Central memory CD8-positive, alpha-beta T cell (primary cell): Measurements from ENCODE around the gene BABAM2.

Source experiments
- ATAC-seq: fragments of 150-1000 bp; cut with Tn5 transposase; replicated peaks from 2 replicates; pipeline ENCODE4 v1.10.0; 2022; ENCODE audit warnings: mild to moderate bottlenecking, moderate FRiP score, moderate number of reproducible peaks; ENCODE audit not compliant: poor library complexity, severe bottlenecking; ENCODE audit errors: extremely low read depth
- DNase-seq, 2 donors: peaks; one replicate each; pipeline ENCODE4 v3.0.0; 2021; ENCODE audit warnings: low spot score in 2 of 2
- H3K27ac Mint-ChIP-seq: one replicate; pipeline ENCODE4 v1.8.0; 2022; ENCODE audit warnings: low read depth, mild to moderate bottlenecking, moderate library complexity, mixed read lengths
- H3K27me3 Mint-ChIP-seq: one replicate; pipeline ENCODE4 v1.8.0; 2022; ENCODE audit warnings: mixed read lengths
- H3K36me3 Mint-ChIP-seq: one replicate; pipeline ENCODE4 v1.8.0; 2022; ENCODE audit warnings: mild to moderate bottlenecking, moderate library complexity, mixed read lengths; ENCODE audit not compliant: insufficient read depth
- H3K4me1 Mint-ChIP-seq: one replicate; pipeline ENCODE4 v1.8.0; 2022; ENCODE audit warnings: mixed read lengths
- H3K4me3 Mint-ChIP-seq: one replicate; pipeline ENCODE4 v1.8.0; 2022; ENCODE audit warnings: mild to moderate bottlenecking, moderate library complexity, mixed read lengths
- H3K9me3 Mint-ChIP-seq: one replicate; pipeline ENCODE4 v1.8.0; 2022; ENCODE audit warnings: mixed read lengths

Gene BABAM2

DNA sequence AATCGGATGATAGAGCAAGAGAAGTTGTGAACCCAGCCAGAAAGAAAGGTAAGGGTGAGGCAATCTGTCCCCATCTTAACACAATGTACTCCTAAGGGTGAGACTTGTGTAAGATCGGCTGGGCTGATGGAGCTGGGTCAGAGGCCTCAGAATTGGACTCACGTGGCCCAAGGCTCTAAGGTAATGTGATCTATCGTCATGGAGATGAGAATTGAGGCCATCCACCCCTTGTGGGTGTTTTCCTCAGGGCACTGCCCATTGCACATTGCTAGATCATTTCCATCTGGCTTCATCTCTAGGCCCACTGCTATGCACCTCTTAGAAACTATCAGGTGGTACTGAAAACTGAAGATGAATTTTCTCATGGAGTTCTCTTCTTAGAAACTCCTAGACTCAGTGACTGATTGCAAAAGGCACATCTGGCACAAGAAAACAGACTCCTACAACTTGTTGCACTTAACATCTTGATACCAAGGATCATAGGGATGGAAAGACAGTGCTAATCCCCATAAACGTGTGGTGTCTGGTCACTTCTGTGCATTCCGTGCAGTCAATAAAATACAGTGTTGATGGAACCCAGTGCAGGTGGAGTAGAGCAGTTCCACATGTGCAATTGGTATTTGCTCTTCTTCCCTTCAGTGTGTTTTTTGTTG is 273.2 kb downstream of the BABAM2 start:
- Mint-ChIP-seq H3K27me3 (no peaks in the 10 kb centered on the region), H3K4me1 (no peaks in the 10 kb centered on the region), H3K36me3 (peaks cover 4% of the 10 kb centered on the region), H3K27ac (no peak overlapping the region), H3K4me3 (no peak overlapping the region), H3K9me3 (no peaks in the 10 kb centered on the region)
- no peak for DNase-seq
- no peak for ATAC-seq

DNA sequence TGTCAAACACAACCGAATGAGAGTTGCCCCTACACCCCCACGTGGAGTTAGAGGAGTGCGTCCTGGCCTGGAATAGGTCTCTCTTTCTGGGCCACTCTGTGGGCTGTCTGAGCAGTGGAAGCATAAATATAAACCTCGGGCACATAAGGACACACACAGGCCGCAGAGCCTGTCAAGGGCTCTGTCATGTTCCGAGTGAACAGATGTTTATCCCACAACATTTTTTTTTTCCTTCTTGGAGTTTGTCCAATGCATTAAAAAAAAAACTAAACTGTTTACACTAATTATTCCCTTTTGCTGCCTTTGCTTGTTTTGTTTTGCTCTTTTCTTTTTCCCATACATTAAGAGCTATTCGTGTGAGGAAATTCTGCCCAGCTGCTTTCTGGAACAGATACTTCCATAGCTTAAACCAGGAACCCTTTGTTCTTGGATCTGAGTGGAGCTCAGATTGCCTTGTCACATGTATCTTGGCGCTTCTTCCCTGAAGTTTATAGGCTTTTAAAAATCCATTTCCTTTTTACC is 273.8 kb downstream of the BABAM2 start:
- H3K4me1 Mint-ChIP-seq, result no peaks in the 10 kb centered on the region
- peaks cover 4% of the 10 kb centered on the region for H3K36me3 Mint-ChIP-seq
- H3K27me3 Mint-ChIP-seq, result no peaks in the 10 kb centered on the region
- H3K9me3 Mint-ChIP-seq, result no peaks in the 10 kb centered on the region
- H3K27ac Mint-ChIP-seq, result no peak overlapping the region
- no peak overlapping the region for H3K4me3 Mint-ChIP-seq
- ATAC-seq (no peak), DNase-seq (no peak)

DNA sequence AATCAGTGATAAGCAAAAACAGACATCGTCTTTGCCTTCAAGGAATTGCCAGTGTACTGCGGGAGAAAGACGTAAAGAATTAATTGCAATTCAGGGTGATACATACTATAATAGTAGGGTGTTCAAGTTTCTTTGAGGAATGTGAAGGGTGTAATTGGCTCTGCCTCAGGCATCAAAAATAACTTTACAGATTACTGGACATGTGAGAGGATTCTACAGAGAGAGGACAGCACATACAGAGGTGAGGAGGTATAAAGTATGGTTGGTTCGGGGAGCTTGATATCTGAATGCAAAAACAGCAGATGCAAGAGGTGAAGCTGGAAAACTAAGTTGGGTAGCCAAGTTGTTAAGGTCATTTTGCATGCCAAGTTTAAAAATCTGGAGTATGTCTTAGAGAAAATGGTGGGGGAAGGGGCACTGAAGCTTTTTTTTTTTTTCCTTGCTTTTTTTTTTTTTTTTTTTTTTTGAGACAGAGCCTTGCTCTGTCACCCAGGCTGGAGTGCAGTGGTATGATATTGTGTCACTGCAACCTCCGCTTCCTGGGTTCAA is 274.6 kb downstream of the BABAM2 start:
- Mint-ChIP-seq H3K27me3 (no peaks in the 10 kb centered on the region), H3K4me3 (no peak overlapping the region), H3K4me1 (no peaks in the 10 kb centered on the region), H3K9me3 (no peaks in the 10 kb centered on the region), H3K36me3 (peaks cover 4% of the 10 kb centered on the region), H3K27ac (no peak overlapping the region)
- ATAC-seq (no peak), DNase-seq (no peak)

DNA sequence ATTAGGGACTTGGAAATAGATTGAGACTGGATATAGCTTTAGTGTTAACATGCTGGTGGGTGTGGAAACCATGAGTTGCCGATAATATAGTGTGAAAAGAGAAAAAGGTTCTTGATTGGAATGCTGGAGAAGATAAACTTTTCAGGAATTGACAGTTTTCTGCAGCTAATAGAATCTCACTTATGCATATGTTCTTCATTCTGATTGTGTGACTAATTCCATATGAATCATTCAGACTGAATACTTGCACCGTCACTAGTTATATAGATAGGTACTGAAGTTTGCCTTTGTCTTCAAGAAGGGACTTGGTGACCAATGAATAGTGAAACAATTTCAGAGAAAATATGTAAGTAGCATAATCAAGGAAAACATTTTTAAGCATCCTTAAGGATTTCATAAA is 276.4 kb downstream of the BABAM2 start:
- DNase-seq (no peak), ATAC-seq (no peak)
- no peaks in the 10 kb centered on the region for H3K27me3 Mint-ChIP-seq
- H3K9me3 Mint-ChIP-seq, result no peaks in the 10 kb centered on the region
- no peak overlapping the region for H3K27ac Mint-ChIP-seq
- H3K36me3 Mint-ChIP-seq, result peaks cover 2% of the 10 kb centered on the region
- no peaks in the 10 kb centered on the region for H3K4me1 Mint-ChIP-seq
- no peak overlapping the region for H3K4me3 Mint-ChIP-seq

DNA sequence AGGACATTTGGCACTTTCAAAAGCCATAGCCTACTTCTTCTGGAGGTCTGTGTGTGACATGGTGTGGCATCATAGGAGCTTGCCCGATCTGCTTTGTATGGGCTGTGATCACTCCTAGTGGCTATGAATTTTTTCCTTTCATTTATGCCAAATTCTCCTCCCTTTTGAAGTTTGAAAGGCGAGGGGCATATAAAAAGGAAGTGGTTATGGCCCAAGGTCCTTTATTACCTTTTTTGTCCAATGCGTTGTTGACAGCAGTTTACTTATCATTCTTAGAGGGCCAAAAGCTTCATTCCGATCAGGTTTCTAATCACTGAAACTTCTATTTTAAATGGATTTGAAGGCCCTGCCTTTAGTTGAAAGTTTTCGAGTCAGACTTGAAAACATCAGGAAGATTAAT is 277.8 kb downstream of the BABAM2 start:
- no peak for ATAC-seq
- Mint-ChIP-seq H3K27ac (no peak overlapping the region), H3K4me1 (no peaks in the 10 kb centered on the region), H3K4me3 (no peak overlapping the region), H3K36me3 (peaks cover 2% of the 10 kb centered on the region), H3K9me3 (no peaks in the 10 kb centered on the region), H3K27me3 (no peaks in the 10 kb centered on the region)
- no peak for DNase-seq

DNA sequence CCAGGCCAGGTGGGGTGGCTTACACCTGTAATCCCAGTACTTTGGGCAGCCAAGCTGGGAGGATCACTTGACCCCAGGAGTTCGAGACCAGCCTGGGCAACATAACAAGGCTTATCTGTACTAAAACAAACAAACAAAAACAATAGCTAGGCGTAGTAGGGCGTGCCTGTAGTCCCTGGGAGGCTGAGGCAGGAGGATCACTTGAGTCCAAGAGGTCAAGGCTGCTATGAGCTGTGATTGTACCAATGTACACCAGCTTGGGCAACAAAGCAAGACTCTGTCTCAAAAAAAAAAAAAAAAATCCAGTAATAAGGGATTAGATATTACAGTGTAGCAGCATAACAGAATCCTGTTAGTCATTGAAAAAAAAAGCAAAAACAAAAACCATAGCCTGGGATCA is 279.0 kb downstream of the BABAM2 start:
- Mint-ChIP-seq H3K4me3 (no peak overlapping the region), H3K27me3 (no peaks in the 10 kb centered on the region), H3K9me3 (no peaks in the 10 kb centered on the region), H3K27ac (peak overlapping the region; percentile 38), H3K36me3 (peaks cover 2% of the 10 kb centered on the region), H3K4me1 (no peaks in the 10 kb centered on the region)
- no peak for DNase-seq
- ATAC-seq, result no peak

DNA sequence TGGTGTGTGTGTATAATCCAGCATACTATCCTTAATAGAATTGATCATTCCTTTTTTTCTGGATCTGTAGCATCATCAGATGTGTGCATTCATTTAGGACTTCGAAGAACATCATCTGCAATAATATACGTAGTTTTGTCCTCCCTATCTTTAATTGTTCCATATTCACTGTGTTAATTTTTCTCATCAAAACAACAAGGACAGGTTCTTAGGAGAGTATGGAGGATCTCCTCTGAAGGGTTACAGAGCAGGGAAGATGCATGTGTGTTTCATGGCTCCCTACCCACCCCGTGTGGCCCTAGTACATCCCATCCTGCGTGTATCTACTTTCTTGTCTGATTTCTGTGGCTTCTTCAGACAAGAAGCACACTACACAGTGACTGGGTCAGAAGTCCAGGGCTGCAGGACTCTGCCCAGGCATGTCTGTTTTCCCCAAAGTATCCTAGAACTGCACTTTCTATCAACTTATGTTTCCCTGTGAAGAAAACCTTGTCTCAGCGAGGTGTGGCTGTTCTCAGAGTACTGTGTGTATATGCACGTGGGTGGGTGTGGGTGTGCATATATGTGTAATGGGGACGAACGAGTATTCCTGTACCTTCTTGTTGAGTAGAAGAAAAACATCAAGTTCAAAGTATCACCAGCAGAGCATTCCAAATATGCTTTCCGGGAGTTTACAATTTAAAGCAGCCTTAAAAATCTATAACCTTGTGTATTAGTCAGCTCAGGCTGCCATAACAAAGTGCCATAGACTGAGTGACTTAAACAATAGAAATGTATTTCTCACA is 281.8 kb downstream of the BABAM2 start:
- DNase-seq, result no peak
- no peaks in the 10 kb centered on the region for H3K27me3 Mint-ChIP-seq
- H3K9me3 Mint-ChIP-seq, result peaks cover 3% of the 10 kb centered on the region
- ATAC-seq, result no peak
- peaks cover 1% of the 10 kb centered on the region for H3K36me3 Mint-ChIP-seq
- H3K4me1 Mint-ChIP-seq, result no peaks in the 10 kb centered on the region
- H3K4me3 Mint-ChIP-seq, result no peak overlapping the region
- peak overlapping the region; percentile 27 for H3K27ac Mint-ChIP-seq

DNA sequence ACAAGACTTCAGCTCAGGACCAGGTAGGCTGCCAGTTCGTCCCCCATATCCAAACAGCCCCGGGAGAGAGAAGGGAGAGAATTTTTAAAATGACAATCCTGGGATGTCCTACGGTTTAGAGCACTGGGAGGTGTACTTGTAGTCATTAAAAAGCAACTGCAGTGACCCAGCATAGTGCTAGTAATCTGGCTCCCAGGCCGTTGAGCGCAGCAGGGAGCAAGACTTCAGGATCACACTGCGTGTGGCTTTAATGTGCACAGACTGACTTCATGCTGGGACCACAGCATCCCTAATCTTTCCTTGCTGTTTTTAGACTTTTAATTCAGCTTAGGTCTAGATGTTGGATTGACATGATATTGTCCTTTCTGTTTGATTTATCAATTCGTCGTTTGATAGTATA is 282.8 kb downstream of the BABAM2 start:
- Mint-ChIP-seq H3K27ac (no peak overlapping the region), H3K36me3 (peaks cover 1% of the 10 kb centered on the region), H3K27me3 (no peaks in the 10 kb centered on the region), H3K4me3 (no peak overlapping the region), H3K9me3 (peaks cover 7% of the 10 kb centered on the region), H3K4me1 (no peaks in the 10 kb centered on the region)
- ATAC-seq (no peak), DNase-seq (no peak)

DNA sequence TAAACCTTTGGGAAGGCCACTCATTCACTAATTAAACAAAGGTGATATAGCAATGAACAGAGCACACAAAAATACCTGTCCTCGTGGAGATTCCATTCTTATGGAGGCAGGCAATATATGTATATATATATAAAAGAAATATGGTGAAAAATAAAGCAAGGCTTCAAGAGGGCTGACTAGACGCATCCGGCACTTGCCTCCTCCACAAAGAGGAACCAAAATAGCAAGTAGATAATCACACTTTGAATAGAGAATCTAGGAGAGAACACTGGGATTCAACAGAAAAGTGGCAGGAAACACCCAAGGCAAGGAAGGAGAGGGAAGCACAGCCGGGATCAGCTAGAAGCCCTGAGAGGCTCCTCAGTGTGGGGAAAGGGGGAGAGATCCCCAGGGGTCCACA is 283.7 kb downstream of the BABAM2 start:
- H3K27me3 Mint-ChIP-seq, result no peaks in the 10 kb centered on the region
- no peak for ATAC-seq
- H3K9me3 Mint-ChIP-seq, result peaks cover 7% of the 10 kb centered on the region
- no peaks in the 10 kb centered on the region for H3K4me1 Mint-ChIP-seq
- H3K4me3 Mint-ChIP-seq, result no peak overlapping the region
- DNase-seq, result no peak
- no peak overlapping the region for H3K27ac Mint-ChIP-seq
- peaks cover 1% of the 10 kb centered on the region for H3K36me3 Mint-ChIP-seq

DNA sequence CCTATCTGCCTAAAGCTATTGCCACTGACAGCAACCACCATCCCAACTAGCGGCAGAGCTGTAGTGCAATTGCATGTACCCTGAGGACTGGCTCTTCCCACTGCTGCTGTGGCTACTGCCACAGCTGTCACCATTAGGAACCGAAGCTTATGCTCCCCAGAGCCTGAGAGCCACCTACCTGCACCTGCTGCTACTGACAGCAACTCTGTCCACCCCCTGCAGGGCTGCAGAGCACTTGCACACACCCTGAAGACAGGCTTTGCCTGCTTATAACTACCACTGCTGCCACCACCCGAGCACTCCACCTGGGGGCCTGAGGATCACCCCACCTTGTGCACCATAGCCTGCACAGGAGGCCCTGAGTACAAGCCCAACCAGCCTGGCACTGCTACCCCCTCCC is 284.5 kb downstream of the BABAM2 start:
- H3K4me3 Mint-ChIP-seq, result no peak overlapping the region
- ATAC-seq (no peak), DNase-seq (no peak)
- H3K9me3 Mint-ChIP-seq, result peaks cover 7% of the 10 kb centered on the region
- H3K36me3 Mint-ChIP-seq, result peaks cover 1% of the 10 kb centered on the region
- H3K4me1 Mint-ChIP-seq, result no peaks in the 10 kb centered on the region
- no peak overlapping the region for H3K27ac Mint-ChIP-seq
- no peaks in the 10 kb centered on the region for H3K27me3 Mint-ChIP-seq

DNA sequence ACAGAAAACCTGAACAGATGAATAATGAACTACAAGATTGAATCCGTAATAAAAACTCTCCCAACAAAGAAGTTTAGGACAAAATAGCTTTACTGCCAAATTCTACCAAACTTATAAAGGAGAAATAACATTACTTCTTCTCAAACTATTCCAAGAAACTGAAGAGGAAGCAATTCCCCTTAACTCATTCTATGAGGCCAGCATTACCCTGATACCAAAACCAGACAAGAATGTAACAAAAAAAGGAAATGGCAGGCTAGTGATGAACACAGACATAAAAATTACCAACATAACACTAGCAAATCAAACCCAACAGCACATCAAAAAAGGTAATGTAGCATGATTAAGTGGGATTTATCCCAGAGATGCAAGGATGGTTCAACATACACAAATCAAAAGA is 288.4 kb downstream of the BABAM2 start:
- ATAC-seq (no peak), DNase-seq (no peak)
- no peaks in the 10 kb centered on the region for H3K4me1 Mint-ChIP-seq
- H3K4me3 Mint-ChIP-seq, result no peak overlapping the region
- H3K27me3 Mint-ChIP-seq, result no peaks in the 10 kb centered on the region
- no peak overlapping the region for H3K27ac Mint-ChIP-seq
- peaks cover 1% of the 10 kb centered on the region for H3K36me3 Mint-ChIP-seq
- peaks cover 7% of the 10 kb centered on the region for H3K9me3 Mint-ChIP-seq

DNA sequence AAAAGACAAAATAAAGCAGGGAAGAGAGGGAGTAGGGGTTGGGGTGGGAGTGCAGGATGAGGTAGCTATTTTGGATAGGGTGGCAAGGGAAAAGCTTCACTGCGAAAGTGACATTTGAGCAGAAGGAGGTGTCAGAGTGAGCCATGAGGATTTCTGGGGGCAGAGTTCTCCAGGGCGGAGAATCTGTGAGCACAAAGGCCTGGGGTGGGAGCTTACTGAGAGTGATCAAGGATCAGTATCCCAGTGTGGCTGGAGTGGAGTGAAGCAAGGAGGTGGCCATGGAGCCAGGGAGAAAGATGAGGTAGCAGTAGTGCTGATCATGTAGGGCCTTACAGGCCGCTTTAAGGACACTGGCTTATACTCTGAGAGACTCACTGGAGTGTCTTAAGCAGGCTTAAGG is 291.3 kb downstream of the BABAM2 start:
- peaks cover 2% of the 10 kb centered on the region for H3K36me3 Mint-ChIP-seq
- ATAC-seq, result no peak

DNA sequence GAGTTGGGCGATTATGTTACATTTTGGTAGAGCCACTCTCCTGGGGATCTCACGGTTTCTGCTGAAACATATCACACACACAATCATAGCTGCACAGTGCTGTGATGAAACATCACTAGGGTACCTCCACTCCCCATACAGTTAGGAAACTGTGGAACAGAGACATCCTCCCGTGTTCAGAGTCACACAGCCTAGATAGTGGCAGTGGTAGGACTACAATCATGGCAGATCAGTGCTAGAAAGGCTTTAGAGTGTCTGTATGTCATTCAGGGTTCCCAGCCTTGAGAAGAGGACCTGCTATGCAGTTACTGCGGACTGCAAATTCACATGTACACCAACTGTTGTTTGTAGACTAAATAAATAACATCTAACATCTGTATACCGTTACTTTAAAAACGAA is 291.8 kb downstream of the BABAM2 start:
- Mint-ChIP-seq H3K9me3 (peaks cover 4% of the 10 kb centered on the region), H3K27ac (no peak overlapping the region), H3K36me3 (peaks cover 2% of the 10 kb centered on the region), H3K27me3 (no peaks in the 10 kb centered on the region), H3K4me3 (no peak overlapping the region), H3K4me1 (no peaks in the 10 kb centered on the region)
- DNase-seq, result no peak
- no peak for ATAC-seq

More for the DNA sequence above, 291.3 kb downstream of the BABAM2 start:
- no peak for DNase-seq
- no peak overlapping the region for H3K27ac Mint-ChIP-seq
- H3K4me1 Mint-ChIP-seq, result no peaks in the 10 kb centered on the region
- H3K27me3 Mint-ChIP-seq, result no peaks in the 10 kb centered on the region
- no peak overlapping the region for H3K4me3 Mint-ChIP-seq
- peaks cover 7% of the 10 kb centered on the region for H3K9me3 Mint-ChIP-seq
